ENCODE results near the gene PIK3R3. TPM values are rescaled to one million over a fixed set of nuclear protein-coding genes. Genes with fewer than 3 reads are reported as not detected.

Gene PIK3R3
- total RNA-seq, 1 experiment from 2014 or later, result 9.0 TPM

- CTCF ChIA-PET, result no interaction called here
Measured at GRCh38 chr1:46087891-46088290, 44.5 kb downstream of the PIK3R3 start.

GRCh38 chr1:46086576-46086975 lies 45.9 kb downstream of the PIK3R3 start:
- Mint-ChIP-seq H3K9me3 (0 out of 2 replicates have a peak, but pooled peaks cover 3% of the 10 kb centered on the region), H3K36me3 (no peaks in the 10 kb centered on the region), H3K27me3 (ENCODE audit: low read depth) (no peaks in the 10 kb centered on the region), H3K4me3 (no peak overlapping the region), H3K27ac (no peak overlapping the region), H3K4me1 (no peaks in the 10 kb centered on the region; the same call in 1 of the 2 replicates)
- ChIA-PET POLR2A (no interaction called here), CTCF (no interaction called here)
- ATAC-seq (no peak), DNase-seq (ENCODE audit: low spot score) (no peak)
- TF ChIP-seq USF1 (CRISPR knock-in tag; IDR thresholded peaks at IDR 0.05), result no peak
- no peak for TF ChIP-seq ZMAT4 (CRISPR knock-in tag; IDR thresholded peaks at IDR 0.05)
- no peak for TF ChIP-seq ARID4B (CRISPR knock-in tag; IDR thresholded peaks at IDR 0.05; ENCODE audit: borderline replicate concordance)

More at GRCh38 chr1:46087891-46088290, 44.5 kb downstream of the PIK3R3 start:
- no peak for ATAC-seq
- H3K27ac Mint-ChIP-seq, result no peak overlapping the region
- H3K36me3 Mint-ChIP-seq, result no peaks in the 10 kb centered on the region
- H3K27me3 Mint-ChIP-seq (ENCODE audit: low read depth), result no peaks in the 10 kb centered on the region
- 0 out of 2 replicates have a peak, but pooled peaks cover 3% of the 10 kb centered on the region for H3K9me3 Mint-ChIP-seq
- DNase-seq (ENCODE audit: low spot score), result no peak
- POLR2A ChIA-PET, result interaction anchor here (0.7 kb wide), 1 partner anchor 86 kb away, joined by 8 read pairs; no protein-coding TSS in a partner anchor
- TF ChIP-seq ZNF532 (CRISPR knock-in tag; IDR thresholded peaks at IDR 0.05; ENCODE audit: borderline replicate concordance) (no peak), IRF1 (CRISPR knock-in tag; IDR thresholded peaks at IDR 0.05) (no peak), GABPB1 (CRISPR knock-in tag; IDR thresholded peaks at IDR 0.05) (no peak), USF2 (CRISPR knock-in tag; IDR thresholded peaks at IDR 0.05) (no peak), E2F1 (CRISPR knock-in tag; IDR thresholded peaks at IDR 0.05) (no peak), ERG (CRISPR knock-in tag; IDR thresholded peaks at IDR 0.05) (no peak)
- no peaks in the 10 kb centered on the region; the same call in 1 of the 2 replicates for H3K4me1 Mint-ChIP-seq
- no peak overlapping the region for H3K4me3 Mint-ChIP-seq

Measured in WTC11 (cell line).